ENCODE data around the gene FSIP1.

Gene FSIP1

GRCh38 chr15:39593071-39593655, 189.5 kb downstream of the FSIP1 start:
- peak overlapping the region; percentile 22 for H3K4me3 ChIP-seq (ENCODE audit: control insufficient read depth, low read depth, low read length)
- no peak for TF ChIP-seq CTCF (IDR thresholded peaks at IDR 0.05; ENCODE audit: control insufficient read depth, insufficient read depth, low read depth, low read length, missing control alignments)
- DNase-seq (ENCODE audit: low read depth): peak; percentile 60

- peak; percentile 74 for DNase-seq (ENCODE audit: low read depth)
- H3K4me3 ChIP-seq (ENCODE audit: control insufficient read depth, low read depth, low read length): no peak overlapping the region
- TF ChIP-seq CTCF (IDR thresholded peaks at IDR 0.05; ENCODE audit: control insufficient read depth, insufficient read depth, low read depth, low read length, missing control alignments): no peak
These were observed 190.1 kb downstream of the FSIP1 start for GRCh38 chr15:39592500-39592899.

- peak; percentile 62 for DNase-seq (ENCODE audit: low read depth)
These were observed 190.7 kb downstream of the FSIP1 start for GRCh38 chr15:39591896-39592315.

GRCh38 chr15:39591141-39591895, 191.3 kb downstream of the FSIP1 start:
- TF ChIP-seq CTCF (IDR thresholded peaks at IDR 0.05; ENCODE audit: control insufficient read depth, insufficient read depth, low read depth, low read length, missing control alignments): no peak
- peak; percentile 76 for DNase-seq (ENCODE audit: low read depth)
- peak overlapping the region; percentile 1 for H3K4me3 ChIP-seq (ENCODE audit: control insufficient read depth, low read depth, low read length)

More at GRCh38 chr15:39591896-39592315, 190.7 kb downstream of the FSIP1 start:
- no peak overlapping the region for H3K4me3 ChIP-seq (ENCODE audit: control insufficient read depth, low read depth, low read length)
- no peak for TF ChIP-seq CTCF (IDR thresholded peaks at IDR 0.05; ENCODE audit: control insufficient read depth, insufficient read depth, low read depth, low read length, missing control alignments)

GRCh38 chr15:39589815-39590644, 192.6 kb downstream of the FSIP1 start:
- no peak for TF ChIP-seq CTCF (IDR thresholded peaks at IDR 0.05; ENCODE audit: control insufficient read depth, insufficient read depth, low read depth, low read length, missing control alignments)
- peak; percentile 57 for DNase-seq (ENCODE audit: low read depth)
- H3K4me3 ChIP-seq (ENCODE audit: control insufficient read depth, low read depth, low read length): peak overlapping the region; percentile 28

GRCh38 chr15:39589193-39589814, 193.3 kb downstream of the FSIP1 start:
- H3K4me3 ChIP-seq (ENCODE audit: control insufficient read depth, low read depth, low read length): peak overlapping the region; percentile 34

More at GRCh38 chr15:39589193-39589814, 193.3 kb downstream of the FSIP1 start:
- peak; percentile 62 for DNase-seq (ENCODE audit: low read depth)
- TF ChIP-seq CTCF (IDR thresholded peaks at IDR 0.05; ENCODE audit: control insufficient read depth, insufficient read depth, low read depth, low read length, missing control alignments): no peak
